Epithelial cell of prostate (primary cell): ENCODE data around the gene ZRANB3.
"Not testable (repeated sequence)": the region's sequence is repeated elsewhere in the genome, so short reads cannot be mapped to it uniquely, and the experiment has no call there.

ENCODE experiments used
- DNase-seq: peaks from one replicate; pipeline ENCODE4 v3.0.0-alpha.2; 2011; ENCODE audit warnings: low read depth, low spot score
- H3K27ac ChIP-seq: fragments of 450-650 bp; 2 replicates; pipeline ENCODE4 v1.5.1; 2017; ENCODE audit warnings: mild to moderate bottlenecking

ZRANB3 gene

GRCh38 chr2:135096665-135097446, 434.2 kb downstream of the ZRANB3 start:
- no peak for DNase-seq

DNA sequence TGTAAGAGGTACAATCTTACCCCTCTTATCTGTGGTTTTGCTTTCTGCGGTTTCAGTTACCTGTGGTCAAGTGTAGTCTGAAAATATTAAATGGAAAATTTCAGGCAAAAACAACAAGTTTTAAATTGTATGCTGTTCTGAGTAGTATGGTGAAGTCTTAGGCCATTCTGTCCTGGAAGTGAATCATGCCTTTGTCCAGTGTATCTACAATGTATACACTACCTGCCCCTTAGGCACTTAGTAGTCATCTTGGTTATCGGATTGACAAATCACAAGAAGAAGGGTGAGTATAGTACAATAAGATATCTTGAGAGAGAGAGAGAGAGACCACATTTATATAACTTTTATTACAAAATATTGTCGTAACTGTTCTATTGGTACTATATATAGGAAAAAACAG, 435.4 kb downstream of the ZRANB3 start:
- no peak for DNase-seq
- H3K27ac ChIP-seq: peak overlapping the region; percentile 25

More at GRCh38 chr2:135096665-135097446, 434.2 kb downstream of the ZRANB3 start:
- H3K27ac ChIP-seq: no peak overlapping the region

- DNase-seq: no peak
- H3K27ac ChIP-seq: peak overlapping the region; percentile 25
Observed at GRCh38 chr2:135094508-135094907, 436.5 kb downstream of the ZRANB3 start.

DNA sequence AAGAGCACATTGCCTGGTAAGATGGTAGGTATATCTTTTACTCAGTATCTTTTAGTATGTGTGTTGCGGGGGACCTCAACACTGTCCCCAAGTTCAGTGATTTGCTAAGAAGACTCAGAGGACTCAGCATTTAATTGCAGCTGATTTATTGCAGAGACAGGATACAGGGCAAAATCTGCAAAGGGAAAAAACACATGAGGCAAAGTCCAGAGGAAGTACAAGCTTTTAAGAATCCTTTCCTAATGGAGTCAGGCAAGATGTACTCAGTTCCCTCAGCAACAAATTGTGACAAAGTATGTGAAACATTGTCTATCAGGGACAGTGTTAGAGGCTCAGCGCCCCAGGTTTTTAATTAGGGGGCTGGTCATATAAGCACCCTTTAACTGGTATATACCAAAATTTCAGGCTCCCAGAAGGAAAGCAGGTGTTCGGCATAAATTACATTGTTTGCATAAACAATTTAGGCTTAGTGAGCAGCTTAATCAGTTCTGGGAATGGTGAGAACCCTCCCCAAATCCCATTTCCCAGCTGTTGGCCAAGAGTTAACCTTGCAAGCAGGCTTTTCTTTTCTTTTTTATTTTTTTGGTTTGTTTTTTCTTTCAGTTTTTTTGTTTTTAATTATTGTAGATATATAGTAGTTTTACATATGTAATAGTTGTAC, 437.2 kb downstream of the ZRANB3 start:
- H3K27ac ChIP-seq: peak overlapping the region; percentile 2

DNA sequence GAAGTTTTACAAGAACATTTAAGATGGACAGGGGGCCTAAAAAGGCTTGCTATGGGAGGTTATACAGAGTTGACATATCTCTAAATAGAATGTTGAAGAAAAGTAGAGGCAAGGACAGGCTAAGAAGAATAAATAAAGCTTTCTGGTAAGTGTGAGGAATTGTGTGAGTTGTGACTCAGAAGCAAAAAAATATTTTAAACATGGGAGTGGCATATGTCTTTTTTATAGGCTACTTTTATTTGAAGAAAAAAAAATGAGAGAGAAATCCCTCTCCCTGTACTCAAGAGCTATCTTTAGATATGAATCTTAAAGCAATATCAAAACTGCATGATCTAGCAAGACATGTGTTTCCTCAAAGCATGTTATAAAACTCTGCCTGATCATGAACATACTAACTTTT, 437.8 kb downstream of the ZRANB3 start:
- DNase-seq: no peak
- H3K27ac ChIP-seq: peak overlapping the region; percentile 2

More for the DNA sequence above, 437.2 kb downstream of the ZRANB3 start:
- DNase-seq: no peak

- H3K27ac ChIP-seq: no peak overlapping the region
- no peak for DNase-seq
Observed at GRCh38 chr2:135091681-135092080, 439.3 kb downstream of the ZRANB3 start.

DNA sequence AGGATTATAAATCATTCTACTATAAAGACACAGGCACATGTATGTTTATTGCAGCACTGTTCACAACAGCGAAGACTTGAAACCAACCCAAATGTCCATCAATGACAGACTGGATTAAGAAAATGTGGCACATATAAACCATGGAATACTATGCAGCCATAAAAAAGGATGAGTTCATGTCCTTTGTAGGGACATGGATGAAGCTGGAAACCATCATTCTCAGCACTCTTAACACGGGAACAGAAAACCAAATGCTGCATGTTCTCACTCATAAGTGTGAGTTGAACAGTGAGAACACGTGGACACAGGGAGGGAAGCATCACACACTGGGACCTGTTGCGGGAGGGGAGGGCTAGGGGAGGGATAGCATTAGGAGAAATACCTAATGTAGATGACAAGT, 441.4 kb downstream of the ZRANB3 start:
- H3K27ac ChIP-seq: not testable (repeated sequence)

More for the DNA sequence above, 441.4 kb downstream of the ZRANB3 start:
- not testable (repeated sequence) for DNase-seq
